Non-pigmented ciliary epithelial cell (primary cell): ENCODE results near the gene TEAD1.

Experiments used
- DNase-seq: peaks from one replicate; pipeline ENCODE4 v3.0.0-alpha.2; 2010; ENCODE audit warnings: low read depth

The TEAD1 gene

DNA sequence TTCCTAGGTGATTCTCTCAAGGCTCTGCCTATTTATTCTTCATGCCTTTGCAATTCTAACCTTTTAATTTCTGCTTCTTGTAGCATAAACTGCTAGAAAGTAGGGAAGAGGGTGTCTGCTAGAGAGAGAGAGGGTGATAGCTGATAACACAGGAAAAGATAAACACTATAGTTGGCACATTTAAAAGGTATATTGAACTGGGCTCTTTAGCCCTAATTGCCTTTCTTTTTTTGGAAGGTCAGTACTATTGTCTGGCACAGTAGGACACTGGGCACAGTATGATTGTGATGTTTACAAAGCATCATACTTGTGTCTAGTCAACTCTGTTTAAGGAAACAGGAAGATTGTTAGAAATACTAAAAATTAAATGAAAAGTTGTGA is 33.3 kb downstream of the TEAD1 start:
- DNase-seq, result no peak

DNA sequence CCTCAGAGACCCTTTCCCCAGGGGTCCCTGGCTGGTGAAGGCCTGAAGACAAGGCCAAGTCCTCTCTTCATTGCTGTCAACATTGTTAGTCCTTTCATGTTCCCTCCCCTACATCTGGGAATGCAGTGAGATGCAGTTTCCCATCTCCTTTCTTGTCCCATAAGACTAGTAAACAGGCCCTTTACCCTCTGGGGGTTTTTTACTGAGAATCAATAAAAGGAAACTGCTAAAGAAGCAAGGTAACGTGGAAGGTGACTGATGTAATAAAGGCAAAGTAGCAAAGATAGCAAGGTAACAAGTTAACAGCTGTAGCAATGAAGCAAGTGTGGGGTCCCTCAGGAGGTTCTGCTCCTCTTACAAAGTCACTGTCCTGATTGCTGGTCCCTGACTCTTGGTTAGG is 37.3 kb downstream of the TEAD1 start:
- DNase-seq, result no peak

DNA sequence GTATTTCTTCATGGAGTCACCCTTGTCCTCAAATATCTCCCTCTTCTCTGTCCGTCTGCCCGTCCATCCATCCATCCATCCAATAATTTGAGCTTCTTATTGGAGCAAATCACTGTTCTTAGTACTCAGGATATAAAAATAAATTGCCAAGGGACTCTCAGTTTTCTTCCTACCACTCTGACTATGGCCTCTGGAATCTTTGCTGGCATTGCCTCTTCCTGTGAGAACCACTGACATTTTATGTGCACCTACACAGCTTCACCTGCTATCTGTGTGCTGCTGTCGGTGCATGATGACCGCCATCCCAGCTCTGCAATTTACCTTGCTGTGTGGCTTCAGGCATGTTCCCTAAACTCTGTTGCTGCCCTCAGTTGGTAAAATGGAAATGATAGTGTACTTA is 37.9 kb downstream of the TEAD1 start:
- no peak for DNase-seq

DNA sequence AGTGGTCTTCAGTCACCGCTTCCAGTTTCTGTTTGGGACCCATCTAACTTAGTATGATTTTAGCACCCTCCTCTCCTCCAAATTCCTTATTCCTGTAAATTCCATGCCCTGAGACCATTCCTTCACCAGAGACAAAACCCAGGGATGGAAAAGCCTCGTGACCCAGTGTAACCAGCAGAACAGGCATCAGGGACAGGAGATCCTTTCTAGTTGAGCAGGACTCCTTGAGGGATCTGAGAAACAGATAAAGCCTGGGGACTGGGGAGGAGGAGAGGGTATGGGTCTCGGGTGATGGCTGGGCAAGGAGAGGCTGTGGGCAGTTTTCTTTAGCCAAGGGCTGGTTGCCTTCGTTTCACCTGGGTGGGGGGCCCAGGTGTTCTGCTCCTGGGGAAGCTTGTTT is 40.9 kb downstream of the TEAD1 start:
- DNase-seq, result no peak

DNA sequence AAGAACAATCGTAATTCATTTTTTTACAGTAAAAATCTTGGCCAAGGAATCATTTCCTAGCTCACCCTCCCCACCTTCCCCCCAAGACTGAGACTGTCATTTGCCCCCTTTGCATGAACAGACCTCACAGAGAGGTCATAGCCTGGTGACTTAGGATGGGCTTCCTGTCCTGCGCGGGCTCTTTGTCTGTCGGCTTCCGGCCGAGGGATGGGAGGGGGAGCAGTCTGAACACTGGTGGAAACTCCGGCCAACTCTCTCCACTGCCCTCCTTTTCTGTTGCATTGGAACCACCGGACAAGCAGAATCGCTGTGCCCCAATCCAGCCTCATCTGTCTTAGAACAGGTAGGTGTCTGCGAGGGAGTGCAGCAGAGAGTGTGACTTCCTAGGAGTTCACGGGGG is 41.7 kb downstream of the TEAD1 start:
- no peak for DNase-seq

DNA sequence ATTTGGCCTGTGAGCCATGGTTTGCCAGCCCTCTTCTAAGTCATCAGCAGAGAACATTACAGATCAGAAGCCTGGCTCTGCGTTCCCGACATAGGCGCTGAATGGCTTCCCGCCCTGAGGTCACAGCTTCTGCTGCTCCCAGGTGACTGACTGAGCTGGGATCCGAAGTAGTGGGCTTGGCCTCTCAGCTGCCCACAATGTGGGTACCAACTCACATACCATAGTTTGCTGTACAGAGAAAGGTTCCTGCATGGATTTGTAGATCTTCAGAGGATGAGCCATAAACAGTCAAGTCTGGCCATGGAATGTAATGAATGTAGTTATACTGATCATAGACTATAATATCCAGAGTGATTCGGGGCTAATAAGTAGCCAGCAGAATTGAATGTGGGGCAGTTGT is 42.6 kb downstream of the TEAD1 start:
- DNase-seq, result no peak

DNA sequence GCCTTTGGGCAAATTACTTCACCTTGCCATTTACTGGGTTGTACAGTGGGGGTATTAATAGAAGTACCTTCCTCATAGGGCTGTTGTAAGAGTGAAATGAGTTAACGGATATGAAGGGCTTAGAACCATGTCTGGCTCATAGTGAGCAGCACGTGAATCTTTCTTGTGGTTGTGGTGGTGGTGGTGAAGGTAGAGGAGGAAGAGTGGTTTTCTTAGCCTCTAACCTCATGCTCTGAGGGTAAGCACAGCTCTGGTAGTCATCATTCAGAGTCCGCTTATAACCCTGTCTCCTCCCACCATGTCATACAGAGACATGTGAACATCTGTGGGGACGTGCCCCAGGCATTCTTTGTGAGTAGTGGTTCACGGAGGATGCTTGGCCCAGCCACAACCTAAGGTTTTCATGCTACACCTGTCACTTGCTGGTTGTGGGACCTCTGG is 43.6 kb downstream of the TEAD1 start:
- no peak for DNase-seq

- DNase-seq, result no peak
Measured at GRCh38 chr11:12719221-12719620, 45.0 kb downstream of the TEAD1 start.

DNA sequence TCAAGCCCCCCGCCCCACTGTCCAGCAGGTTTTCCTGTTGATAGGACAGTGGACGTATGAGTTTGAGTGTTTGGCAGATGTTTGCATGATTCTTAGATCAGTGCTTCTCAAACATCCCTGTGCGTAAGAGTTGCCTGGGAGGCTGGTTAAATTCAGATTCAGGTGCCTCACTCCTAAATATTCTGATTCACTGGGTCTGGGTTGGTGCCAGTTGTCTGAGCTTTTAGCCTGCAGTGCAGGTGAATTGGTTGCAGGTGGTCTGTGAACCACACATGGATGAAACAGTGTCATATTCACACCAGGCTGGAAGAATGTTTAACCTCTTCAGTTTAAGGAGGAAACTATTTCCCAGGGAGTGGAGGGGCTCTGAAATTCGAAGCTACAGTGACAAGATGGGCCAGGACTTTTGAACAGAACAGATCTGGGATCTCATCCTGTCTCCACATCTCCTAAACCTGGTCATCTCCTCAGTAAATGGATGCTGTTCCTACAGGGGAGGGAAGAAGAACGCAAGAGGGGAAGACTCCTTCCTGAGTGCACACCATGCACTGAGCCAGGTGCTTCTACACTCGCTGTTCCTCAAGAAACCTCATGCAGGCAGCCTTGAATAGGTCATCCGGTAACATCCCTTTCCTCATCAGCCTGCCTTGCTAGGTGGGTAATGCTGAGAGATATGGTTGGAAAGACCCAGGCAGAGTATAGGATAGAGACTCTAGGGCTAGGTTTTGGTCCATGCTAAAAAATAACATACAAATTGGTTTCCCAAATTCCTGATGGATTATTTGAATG is 47.8 kb downstream of the TEAD1 start:
- DNase-seq, result no peak

DNA sequence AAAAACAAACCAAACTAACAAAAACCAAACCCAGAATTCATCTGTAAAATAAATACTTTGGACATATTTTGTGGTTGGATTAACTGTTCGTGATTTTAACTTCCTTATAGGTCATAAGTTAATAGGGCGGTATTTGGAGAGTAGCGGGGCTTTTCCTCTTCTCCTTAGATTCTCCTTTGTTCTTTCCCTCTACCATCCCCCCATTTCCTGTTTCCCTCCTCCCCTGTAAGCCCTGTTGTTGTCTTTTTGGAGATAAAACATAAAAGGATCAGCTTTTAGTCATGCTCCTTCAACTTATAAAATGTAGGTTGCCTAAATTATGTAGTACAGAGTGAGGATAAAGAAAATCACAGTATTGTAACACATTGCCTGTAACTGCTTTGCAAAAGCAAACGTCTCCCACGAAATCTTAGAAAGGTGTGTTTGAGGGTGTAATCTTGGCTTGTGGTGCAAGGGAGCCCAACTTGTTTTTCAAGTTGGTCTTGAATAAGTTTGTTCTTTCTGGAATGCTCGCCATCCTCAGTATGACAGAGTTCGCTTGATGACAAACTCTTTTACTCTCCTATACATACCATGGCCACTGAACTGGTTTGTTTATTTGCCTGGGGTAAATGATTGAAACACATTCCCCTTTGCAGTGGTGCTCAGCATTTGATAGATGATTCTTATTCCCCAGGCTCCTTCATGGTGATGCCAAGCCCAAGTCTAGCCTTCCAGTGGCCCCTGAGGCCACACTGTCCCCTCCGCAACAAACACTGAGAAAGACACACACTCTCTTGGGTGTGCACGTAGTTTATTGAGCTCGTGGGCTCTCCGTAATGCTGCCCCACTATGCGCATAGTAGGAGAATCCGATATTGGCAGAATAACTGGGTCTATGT is 49.4 kb downstream of the TEAD1 start:
- no peak for DNase-seq

DNA sequence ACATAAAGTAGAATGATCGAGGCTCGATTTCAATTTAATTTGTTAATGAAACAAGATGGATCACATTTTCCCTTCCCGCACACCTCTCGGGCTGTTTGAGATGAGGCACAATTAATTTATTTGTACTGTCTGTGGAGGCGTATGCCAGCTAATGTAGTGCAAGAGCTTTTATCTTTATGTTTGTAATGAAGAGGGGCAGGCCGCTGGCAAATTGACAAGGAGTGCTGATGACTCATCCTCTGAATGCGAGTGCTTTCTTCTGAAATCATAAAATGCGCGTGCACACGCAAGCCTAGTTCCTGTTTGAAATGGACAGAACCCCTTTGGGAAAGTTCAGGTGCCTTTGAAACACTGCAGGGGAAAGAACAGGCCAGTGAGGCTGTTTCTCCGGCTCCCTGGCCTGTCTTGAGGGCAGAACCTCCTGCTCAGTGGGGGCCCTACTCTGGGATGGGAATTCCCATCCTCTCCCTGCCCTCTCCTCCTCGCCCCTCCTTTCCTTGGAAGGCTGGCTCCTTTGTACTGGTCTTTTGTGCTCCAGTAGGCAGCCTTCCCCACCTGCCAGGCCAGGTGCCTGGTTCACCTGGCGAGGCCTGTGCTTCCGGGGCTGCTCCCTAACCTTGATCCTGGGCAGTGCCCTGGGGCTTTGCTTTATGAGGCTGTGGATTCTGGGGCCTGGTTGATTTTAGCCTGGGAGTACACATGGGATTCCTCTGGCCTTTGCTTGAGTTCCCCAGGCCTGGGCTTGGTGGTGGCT is 50.3 kb downstream of the TEAD1 start:
- DNase-seq, result peak; percentile 83

DNA sequence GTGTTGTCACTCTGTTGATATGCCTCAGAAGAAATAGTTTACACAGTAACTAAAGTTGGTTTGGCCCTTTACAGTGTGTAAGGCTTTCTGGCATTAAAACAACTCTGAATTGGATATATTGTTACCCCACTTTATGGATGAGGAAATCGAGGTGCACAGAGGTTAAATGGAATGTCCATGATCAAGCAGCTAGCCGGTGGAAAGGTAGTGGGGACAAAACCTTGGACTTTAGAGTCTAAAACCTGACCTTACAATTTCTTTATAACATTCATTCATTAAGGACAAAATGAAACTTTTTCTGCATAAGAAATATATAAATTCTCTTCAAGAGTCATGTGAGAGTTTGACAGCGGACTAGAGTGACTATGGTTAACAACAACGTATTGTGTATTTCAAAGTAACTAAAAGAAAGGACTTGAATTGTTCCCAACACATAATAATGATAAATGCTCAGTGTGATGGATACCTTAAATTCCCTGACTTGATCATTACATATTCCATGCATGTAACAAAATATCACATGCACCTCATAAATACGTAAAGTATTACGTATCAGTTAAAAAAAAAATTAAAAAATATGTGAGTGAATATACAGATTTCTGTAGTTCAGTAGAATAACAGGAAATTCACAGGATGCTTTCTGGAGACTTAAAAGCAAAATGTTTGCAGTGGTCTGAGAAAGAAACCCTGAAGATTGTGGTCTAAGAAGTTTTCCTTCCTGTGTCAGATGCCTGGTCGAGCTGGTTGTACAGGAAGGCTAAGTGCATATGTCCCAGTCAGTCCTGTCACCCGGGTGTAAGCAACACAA is 51.0 kb downstream of the TEAD1 start:
- DNase-seq, result no peak

DNA sequence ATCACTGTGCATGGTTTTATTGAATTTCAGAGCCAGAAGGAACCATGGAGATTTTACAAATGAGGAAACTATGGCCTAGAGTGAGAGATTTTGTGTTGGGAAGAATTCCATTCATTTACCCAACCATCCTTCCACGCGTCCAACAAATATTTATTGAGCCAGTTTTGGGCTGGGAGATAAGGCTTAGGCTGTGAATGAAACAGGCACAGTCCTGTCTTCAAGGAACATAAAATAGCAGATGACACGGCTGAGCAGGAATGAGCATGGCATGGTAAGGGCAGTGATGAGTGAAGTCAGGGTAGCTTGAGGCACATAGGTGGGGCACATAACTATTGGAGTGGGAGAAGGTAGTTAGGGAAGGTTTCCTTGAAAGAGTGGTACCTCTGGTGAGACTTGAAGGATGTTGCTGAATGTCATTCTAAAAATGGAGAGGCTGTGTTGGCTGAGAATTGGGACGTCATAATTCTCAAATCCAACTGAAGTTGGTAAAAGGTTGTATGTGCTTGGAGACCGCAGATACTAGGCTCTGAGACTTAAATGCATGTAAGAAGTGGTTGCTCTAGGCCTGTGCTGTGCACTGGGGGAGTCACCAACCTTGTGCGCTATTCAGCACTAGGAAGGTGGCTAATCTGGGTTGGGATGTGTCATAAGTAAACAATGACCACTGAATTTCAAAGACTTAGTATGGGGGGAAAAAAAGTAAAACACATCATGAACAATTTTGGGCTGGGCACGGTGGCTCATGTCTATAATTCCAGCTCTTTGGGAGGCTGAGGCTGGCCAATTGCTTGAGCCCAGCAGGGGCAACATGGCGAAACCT is 51.9 kb downstream of the TEAD1 start:
- DNase-seq, result peak; percentile 56

DNA sequence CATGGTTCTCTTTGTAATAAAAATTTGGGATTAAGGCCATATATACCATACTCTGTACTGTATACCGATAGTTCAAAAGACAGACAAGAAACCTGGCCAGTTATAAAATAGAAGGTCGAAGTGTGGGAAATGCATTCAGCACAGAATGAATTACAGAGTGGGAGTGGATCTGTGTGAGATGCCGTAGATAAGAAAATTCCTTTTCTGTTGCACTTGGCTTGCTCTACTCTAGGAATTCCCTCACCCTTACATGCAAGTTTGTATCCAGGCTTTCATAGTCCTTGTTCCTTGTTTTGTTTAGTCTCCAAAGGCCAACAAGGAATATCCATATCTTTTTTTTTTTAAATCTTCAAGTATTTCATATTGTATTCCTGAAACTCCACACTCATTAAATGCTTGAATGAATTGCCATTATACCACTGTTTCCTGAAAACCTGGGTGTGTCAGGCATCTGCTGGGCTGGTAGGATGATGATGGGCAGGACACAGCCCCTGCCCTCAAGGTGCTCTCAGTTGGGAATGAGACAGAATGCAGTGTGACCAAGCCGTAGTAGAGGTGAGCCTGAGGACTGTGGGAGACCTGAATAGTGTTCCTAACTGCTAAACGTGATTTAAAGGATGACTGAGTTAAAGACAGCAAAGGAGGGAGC is 53.5 kb downstream of the TEAD1 start:
- peak; percentile 48 for DNase-seq

- DNase-seq, result no peak
Measured at GRCh38 chr11:12728417-12728816, 54.2 kb downstream of the TEAD1 start.

- no peak for DNase-seq
Measured at GRCh38 chr11:12729941-12730340, 55.7 kb downstream of the TEAD1 start.

GRCh38 chr11:12731841-12732336 is 57.7 kb downstream of the TEAD1 start:
- DNase-seq, result no peak

GRCh38 chr11:12733091-12733490 is 58.9 kb downstream of the TEAD1 start:
- DNase-seq, result no peak

- DNase-seq, result no peak
Measured at GRCh38 chr11:12734625-12735024, 60.4 kb downstream of the TEAD1 start.

DNA sequence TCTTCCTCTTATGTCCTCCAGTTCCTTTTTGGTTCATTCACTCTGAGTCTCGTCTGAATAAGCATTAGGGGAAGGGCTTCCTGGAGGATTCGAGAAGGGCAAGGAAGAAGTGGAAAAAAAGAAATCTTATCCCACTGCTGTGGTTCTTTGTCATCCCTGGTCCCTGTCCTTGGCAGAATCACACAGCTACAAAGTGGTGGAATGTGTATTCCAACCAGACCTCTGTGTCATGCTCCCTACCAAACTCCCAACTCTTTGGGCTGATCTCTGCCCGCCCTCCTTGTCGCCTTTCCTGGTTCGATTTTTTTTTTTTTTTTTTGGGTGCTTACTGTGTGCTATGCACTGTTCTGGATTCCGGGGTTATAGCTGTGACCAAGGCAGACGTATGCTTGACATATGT is 61.0 kb downstream of the TEAD1 start:
- no peak for DNase-seq
